ENCODE measurements around the gene PLCL2. TPM values are rescaled to one million over a fixed set of nuclear protein-coding genes. Genes with fewer than 3 reads are reported as not detected.

The PLCL2 gene
- total RNA-seq, 4 donors from 2014 or later = 1.4 to 4.5 (median 3.9) TPM

DNA sequence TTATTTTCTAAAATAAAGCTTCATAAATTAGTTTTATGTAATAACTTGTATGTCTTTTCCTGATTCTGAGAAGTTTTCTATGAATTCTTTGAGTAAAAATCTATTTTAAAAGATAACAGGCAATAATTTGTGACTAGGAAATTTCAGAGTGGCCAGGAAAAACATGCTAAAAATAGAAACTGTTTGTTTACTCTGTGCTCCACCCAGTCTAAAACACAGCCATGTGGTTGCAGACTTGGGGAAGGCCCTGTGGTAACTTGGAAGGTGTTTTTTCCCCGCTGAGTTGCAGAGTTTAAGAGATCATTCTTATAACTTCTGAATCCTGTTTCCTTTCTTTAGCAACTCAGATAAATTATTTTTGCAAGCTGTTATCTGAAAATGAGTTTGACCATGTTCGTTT, 21.9 kb downstream of the PLCL2 start:
- DNase-seq (ENCODE audit: low spot score in 2 of 2) = no peak
- WGBS, 2 donors = 31 to 32% methylated on average over 2 of the region's 2 CpGs
- H3K4me3 ChIP-seq (ENCODE audit: low read depth, poor library complexity, severe bottlenecking) = no peak overlapping the region
- TF ChIP-seq POLR2A (IDR thresholded peaks at IDR 0.05) (no peak), CTCF (IDR thresholded peaks at IDR 0.05) (no peak)
- intact Hi-C loops (cut with DNase I; ENCODE audit: low total_unique reads) = no loop called here

DNA sequence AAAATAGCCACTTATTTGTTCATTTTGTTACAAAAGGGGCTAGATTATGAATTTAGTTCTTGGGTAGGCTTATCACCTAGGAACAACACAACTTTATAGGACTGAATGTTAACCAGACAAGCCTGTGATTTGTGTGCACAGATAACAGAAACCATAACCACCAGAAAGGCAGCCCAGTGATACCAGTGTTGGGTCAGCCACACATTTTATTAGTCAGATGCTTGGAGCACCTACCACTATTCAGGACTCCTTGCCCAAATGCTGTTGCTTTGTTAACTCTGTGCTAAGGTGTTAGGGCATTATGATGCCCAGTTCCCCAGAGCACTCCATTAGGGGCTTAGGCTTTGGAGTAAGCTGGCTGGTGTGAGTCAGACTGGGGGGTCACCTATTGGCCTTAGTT, 22.5 kb downstream of the PLCL2 start:
- H3K4me3 ChIP-seq (ENCODE audit: low read depth, poor library complexity, severe bottlenecking) = no peak overlapping the region
- DNase-seq (ENCODE audit: low spot score in 2 of 2) = no peak
- intact Hi-C loops (cut with DNase I; ENCODE audit: low total_unique reads) = no loop called here
- no peak for TF ChIP-seq POLR2A (IDR thresholded peaks at IDR 0.05)
- no peak for TF ChIP-seq CTCF (IDR thresholded peaks at IDR 0.05)

GRCh38 chr3:16908016-16908807, 23.5 kb downstream of the PLCL2 start:
- no peak for TF ChIP-seq POLR2A (IDR thresholded peaks at IDR 0.05)
- TF ChIP-seq CTCF (IDR thresholded peaks at IDR 0.05) = no peak
- DNase-seq (ENCODE audit: low spot score in 2 of 2) = no peak
- no peak overlapping the region for H3K4me3 ChIP-seq (ENCODE audit: low read depth, poor library complexity, severe bottlenecking)
- WGBS, 2 donors = 91 to 92% methylated on average over 6 of the region's 6 CpGs
- intact Hi-C loops (cut with DNase I; ENCODE audit: low total_unique reads) = no loop called here

DNA sequence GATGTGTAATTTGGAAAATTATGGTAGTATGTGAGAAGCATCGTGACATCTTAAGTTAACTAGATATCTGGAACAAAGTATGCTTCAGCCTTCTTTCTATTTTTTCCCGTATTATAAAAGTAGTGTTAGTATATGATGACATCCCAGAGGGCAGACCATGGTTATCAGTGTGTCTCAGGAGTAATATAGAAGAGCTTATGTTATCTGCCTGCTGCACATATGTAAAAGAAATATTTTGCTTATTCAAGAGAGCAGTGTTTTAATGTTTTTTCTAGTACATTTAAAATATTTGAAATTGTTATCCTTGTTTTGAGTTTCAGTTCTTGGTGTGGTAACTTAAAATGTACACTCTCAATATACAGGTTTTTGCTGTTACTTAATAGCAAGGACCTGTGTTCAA, 24.1 kb downstream of the PLCL2 start:
- TF ChIP-seq CTCF (IDR thresholded peaks at IDR 0.05) (no peak), POLR2A (IDR thresholded peaks at IDR 0.05) (no peak)
- DNase-seq (ENCODE audit: low spot score in 2 of 2) = no peak
- WGBS, 2 donors = 93% methylated on average over 2 of the region's 2 CpGs
- intact Hi-C loops (cut with DNase I; ENCODE audit: low total_unique reads) = no loop called here
- H3K4me3 ChIP-seq (ENCODE audit: low read depth, poor library complexity, severe bottlenecking) = no peak overlapping the region

- no peak for TF ChIP-seq POLR2A (IDR thresholded peaks at IDR 0.05)
- no peak overlapping the region for H3K4me3 ChIP-seq (ENCODE audit: low read depth, poor library complexity, severe bottlenecking)
- 86 to 93% methylated on average over 3 of the region's 3 CpGs for WGBS, 2 donors
- DNase-seq (ENCODE audit: low spot score in 2 of 2) = no peak
- intact Hi-C loops (cut with DNase I; ENCODE audit: low total_unique reads) = no loop called here
Measured at GRCh38 chr3:16909802-16910201, 25.0 kb downstream of the PLCL2 start.

- TF ChIP-seq CTCF (IDR thresholded peaks at IDR 0.05) (no peak), POLR2A (IDR thresholded peaks at IDR 0.05) (no peak)
- DNase-seq (ENCODE audit: low spot score in 2 of 2) = no peak
- 88 to 95% methylated on average over 3 of the region's 3 CpGs for WGBS, 2 donors
- intact Hi-C loops (cut with DNase I; ENCODE audit: low total_unique reads) = no loop called here
- H3K4me3 ChIP-seq (ENCODE audit: low read depth, poor library complexity, severe bottlenecking) = no peak overlapping the region
Measured at GRCh38 chr3:16910207-16910606, 25.5 kb downstream of the PLCL2 start.
